HepG2 (cell line): Measurements from ENCODE around the gene GPR89A. TPM values are rescaled to one million over a fixed set of nuclear protein-coding genes. Genes with fewer than 3 reads are reported as not detected.

Experiments used
- ELF1 ChIP-seq: sonication (generic); formaldehyde crosslinking; IDR thresholded peaks from 2 replicates; pipeline ENCODE4 v1.4.0; 2020; ENCODE audit warnings: missing genetic modification reagents
- GZF1 ChIP-seq: sonication (generic); formaldehyde crosslinking; IDR thresholded peaks from 2 replicates; pipeline ENCODE4 v1.5.1; 2020; ENCODE audit warnings: mild to moderate bottlenecking, missing genetic modification reagents
- HNRNPH1 ChIP-seq: fragments of 200-400 bp; formaldehyde crosslinking; optimal IDR thresholded peaks from 2 replicates; pipeline ENCODE3; 2017; ENCODE audit warnings: mild to moderate bottlenecking, low read depth, low read length
- HOXA7 ChIP-seq: sonication (generic); formaldehyde crosslinking; IDR thresholded peaks from 2 replicates; pipeline ENCODE4 v1.8.1; 2022; ENCODE audit warnings: mild to moderate bottlenecking, missing genetic modification reagents, moderate library complexity
- MXI1 ChIP-seq: IDR thresholded peaks from 3 replicates; pipeline ENCODE4 v1.6.1; 2012; ENCODE audit warnings: low read depth, low read length, inconsistent platforms, borderline replicate concordance
- SOX5 ChIP-seq: IDR thresholded peaks from 2 replicates; pipeline ENCODE4 v1.6.1; 2016; ENCODE audit warnings: borderline replicate concordance
- THAP11 ChIP-seq: IDR thresholded peaks from 2 replicates; pipeline ENCODE4 v1.6.1; 2016; ENCODE audit warnings: missing biosample characterization, missing genetic modification reagents
- ZBTB38 ChIP-seq: sonication (generic); formaldehyde crosslinking; IDR thresholded peaks from 2 replicates; pipeline ENCODE4 v1.5.1; 2020; ENCODE audit warnings: mild to moderate bottlenecking, missing genetic modification reagents
- ZFP90 ChIP-seq: sonication (generic); formaldehyde crosslinking; IDR thresholded peaks from 2 replicates; pipeline ENCODE4 v1.8.0; 2022; ENCODE audit warnings: missing genetic modification reagents, mild to moderate bottlenecking, inconsistent platforms, borderline replicate concordance
- ZNF432 ChIP-seq: sonication (generic); formaldehyde crosslinking; IDR thresholded peaks from 2 replicates; pipeline ENCODE4 v1.5.0; 2020; ENCODE audit warnings: missing genetic modification reagents, mild to moderate bottlenecking, borderline replicate concordance
- ZNF615 ChIP-seq: sonication (generic); formaldehyde crosslinking; IDR thresholded peaks from 2 replicates; pipeline ENCODE4 v1.5.0; 2020; ENCODE audit warnings: mild to moderate bottlenecking, missing genetic modification reagents, borderline replicate concordance
- ZNF619 ChIP-seq: sonication (generic); formaldehyde crosslinking; IDR thresholded peaks from 2 replicates; pipeline ENCODE4 v1.4.0; 2020; ENCODE audit warnings: mild to moderate bottlenecking, missing genetic modification reagents
- ZNF678 ChIP-seq: sonication (generic); formaldehyde crosslinking; IDR thresholded peaks from 2 replicates; pipeline ENCODE4 v1.4.0; 2020; ENCODE audit warnings: mild to moderate bottlenecking, missing genetic modification reagents
- ZSCAN25 ChIP-seq: sonication (generic); formaldehyde crosslinking; IDR thresholded peaks from 2 replicates; pipeline ENCODE4 v1.8.0; 2022; ENCODE audit warnings: mild to moderate bottlenecking, missing genetic modification reagents
- polyA plus RNA-seq, 8 experiments: library from polyadenylated mRNA; depleted of rRNA in 3 of 8; stranded (reverse) in 7 of 8; unstranded in 1 of 8; fragments of >200 nt; fragmentation: Illumina TruSeq in 4 of 8; extraction: Trizol in 4 of 8; gene quantifications; 2 replicates each; pipeline versions ENCODE4 v1.2.1 to v1.2.3, GENCODE V29; 2011 to 2016; ENCODE audit warnings: low read depth in 4 of 8, missing spikeins in 1 of 8, mixed read lengths in 1 of 8; ENCODE audit not compliant: insufficient read depth in 1 of 8
- total RNA-seq, 5 experiments: library from RNA; depleted of rRNA; stranded (reverse); fragments of >200 nt; fragmentation: Illumina TruSeq; extraction: Trizol; gene quantifications; 2 replicates each; pipeline ENCODE4 v1.2.3, GENCODE V29; 2016; ENCODE audit warnings: low read depth in 1 of 5
- TF ChIP-seq, protein P1 (sequence below): sonication (generic); formaldehyde crosslinking; IDR thresholded peaks from 2 replicates; pipeline ENCODE4 v1.4.0; 2020; ENCODE audit warnings: mild to moderate bottlenecking, missing genetic modification reagents
- TF ChIP-seq, protein P2 (sequence below): sonication (generic); formaldehyde crosslinking; IDR thresholded peaks from 2 replicates; pipeline ENCODE4 v1.4.0; 2020; ENCODE audit warnings: missing genetic modification reagents, mild to moderate bottlenecking, borderline replicate concordance
- TF ChIP-seq, protein P3 (sequence below): sonication (generic); formaldehyde crosslinking; IDR thresholded peaks from 2 replicates; pipeline ENCODE4 v1.5.1; 2020; ENCODE audit warnings: missing genetic modification reagents, mild to moderate bottlenecking, borderline replicate concordance
- TF ChIP-seq, protein P4 (sequence below): sonication (generic); formaldehyde crosslinking; conservative IDR thresholded peaks from 2 replicates; pipeline ENCODE4 v1.4.0; 2020; ENCODE audit warnings: mild to moderate bottlenecking, missing genetic modification reagents, moderate library complexity
- TF ChIP-seq, protein P5 (sequence below): sonication (generic); formaldehyde crosslinking; IDR thresholded peaks from 2 replicates; pipeline ENCODE4 v1.5.0; 2020; ENCODE audit warnings: mild to moderate bottlenecking, missing genetic modification reagents, moderate library complexity

GPR89A gene
- total and polyA plus RNA-seq, 2 of the 13 experiments (the other 11 are each of a cell fraction or from before 2014, with no cell fraction given) = 23.4 to 32.6 TPM

DNA sequence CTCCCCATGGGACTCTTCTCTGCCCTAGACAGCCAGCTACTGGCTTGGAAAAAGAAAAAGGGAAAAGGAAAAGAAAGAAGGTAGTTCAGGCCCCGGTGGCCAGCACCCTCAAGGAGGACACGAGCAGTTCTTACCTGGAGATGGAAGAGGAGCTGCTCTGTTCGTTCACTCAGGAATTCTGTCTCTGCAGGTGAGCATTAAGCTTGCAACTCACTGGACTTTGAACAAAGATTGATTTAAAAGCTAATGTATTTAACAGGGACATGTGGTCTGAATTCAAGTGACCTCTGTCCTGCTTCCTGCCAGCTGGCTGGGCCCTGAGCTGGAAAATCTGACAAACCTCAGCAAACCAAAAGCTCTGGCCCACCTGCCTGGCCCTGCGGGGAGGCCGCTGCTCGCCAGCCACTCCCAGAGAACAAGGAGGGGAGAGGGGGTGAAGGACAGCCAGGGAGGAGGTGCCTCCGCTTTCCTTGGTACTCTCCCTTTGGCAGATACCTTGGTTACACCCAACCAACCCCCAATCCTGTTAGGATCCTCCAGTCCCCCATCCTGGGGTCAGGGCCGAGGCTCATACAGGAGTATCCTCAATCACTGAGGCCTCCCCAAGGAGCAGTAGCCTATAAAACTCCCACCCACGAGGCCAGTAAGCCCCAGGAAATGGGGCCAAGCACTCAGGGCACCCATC, 99.5 kb downstream of the GPR89A start, which contains the start of gene PDZK1 (continued):
- TF ChIP-seq ELF1 (CRISPR knock-in tag) (0 out of 2 replicates have a peak, but pooled peaks have one; percentile 12), ZNF432 (no peak), ZSCAN25 (CRISPR knock-in tag) (0 out of 2 replicates have a peak, but pooled peaks have one; percentile 31), ZNF678 (CRISPR knock-in tag) (no peak), ZNF619 (CRISPR knock-in tag) (no peak), MXI1 (no peak; the same call in 2 of the 3 replicates), GZF1 (CRISPR knock-in tag) (peak; percentile 23; the same call in 1 of the 2 replicates), ZFP90 (CRISPR knock-in tag) (no peak), THAP11 (CRISPR knock-in tag) (peak; percentile 38; the same call in 1 of the 2 replicates), HNRNPH1 (no peak), SOX5 (CRISPR knock-in tag) (peak; percentile 47), ZBTB38 (CRISPR knock-in tag) (no peak), HOXA7 (CRISPR knock-in tag) (no peak), ZNF615 (CRISPR knock-in tag) (no peak)
- TF ChIP-seq, protein P1, sequence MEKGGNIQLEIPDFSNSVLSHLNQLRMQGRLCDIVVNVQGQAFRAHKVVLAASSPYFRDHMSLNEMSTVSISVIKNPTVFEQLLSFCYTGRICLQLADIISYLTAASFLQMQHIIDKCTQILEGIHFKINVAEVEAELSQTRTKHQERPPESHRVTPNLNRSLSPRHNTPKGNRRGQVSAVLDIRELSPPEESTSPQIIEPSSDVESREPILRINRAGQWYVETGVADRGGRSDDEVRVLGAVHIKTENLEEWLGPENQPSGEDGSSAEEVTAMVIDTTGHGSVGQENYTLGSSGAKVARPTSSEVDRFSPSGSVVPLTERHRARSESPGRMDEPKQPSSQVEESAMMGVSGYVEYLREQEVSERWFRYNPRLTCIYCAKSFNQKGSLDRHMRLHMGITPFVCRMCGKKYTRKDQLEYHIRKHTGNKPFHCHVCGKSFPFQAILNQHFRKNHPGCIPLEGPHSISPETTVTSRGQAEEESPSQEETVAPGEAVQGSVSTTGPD (CRISPR knock-in tag) = peak; percentile 45; the same call in 1 of the 2 replicates
- TF ChIP-seq, protein P2, sequence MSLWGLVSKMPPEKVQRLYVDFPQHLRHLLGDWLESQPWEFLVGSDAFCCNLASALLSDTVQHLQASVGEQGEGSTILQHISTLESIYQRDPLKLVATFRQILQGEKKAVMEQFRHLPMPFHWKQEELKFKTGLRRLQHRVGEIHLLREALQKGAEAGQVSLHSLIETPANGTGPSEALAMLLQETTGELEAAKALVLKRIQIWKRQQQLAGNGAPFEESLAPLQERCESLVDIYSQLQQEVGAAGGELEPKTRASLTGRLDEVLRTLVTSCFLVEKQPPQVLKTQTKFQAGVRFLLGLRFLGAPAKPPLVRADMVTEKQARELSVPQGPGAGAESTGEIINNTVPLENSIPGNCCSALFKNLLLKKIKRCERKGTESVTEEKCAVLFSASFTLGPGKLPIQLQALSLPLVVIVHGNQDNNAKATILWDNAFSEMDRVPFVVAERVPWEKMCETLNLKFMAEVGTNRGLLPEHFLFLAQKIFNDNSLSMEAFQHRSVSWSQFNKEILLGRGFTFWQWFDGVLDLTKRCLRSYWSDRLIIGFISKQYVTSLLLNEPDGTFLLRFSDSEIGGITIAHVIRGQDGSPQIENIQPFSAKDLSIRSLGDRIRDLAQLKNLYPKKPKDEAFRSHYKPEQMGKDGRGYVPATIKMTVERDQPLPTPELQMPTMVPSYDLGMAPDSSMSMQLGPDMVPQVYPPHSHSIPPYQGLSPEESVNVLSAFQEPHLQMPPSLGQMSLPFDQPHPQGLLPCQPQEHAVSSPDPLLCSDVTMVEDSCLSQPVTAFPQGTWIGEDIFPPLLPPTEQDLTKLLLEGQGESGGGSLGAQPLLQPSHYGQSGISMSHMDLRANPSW (CRISPR knock-in tag) = no peak
- TF ChIP-seq, protein P3, sequence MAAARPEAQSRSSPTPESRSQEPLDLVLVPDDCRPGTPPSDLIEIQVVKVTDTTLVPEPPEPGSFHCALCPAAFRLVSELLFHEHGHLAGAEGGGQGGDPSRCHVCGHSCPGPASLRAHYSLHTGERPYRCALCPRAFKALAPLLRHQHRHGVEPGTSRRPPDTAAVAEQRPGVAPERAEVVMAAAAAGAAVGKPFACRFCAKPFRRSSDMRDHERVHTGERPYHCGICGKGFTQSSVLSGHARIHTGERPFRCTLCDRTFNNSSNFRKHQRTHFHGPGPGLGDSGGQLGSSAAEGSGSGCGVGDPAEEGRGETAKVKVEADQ = no peak
- TF ChIP-seq, protein P4, sequence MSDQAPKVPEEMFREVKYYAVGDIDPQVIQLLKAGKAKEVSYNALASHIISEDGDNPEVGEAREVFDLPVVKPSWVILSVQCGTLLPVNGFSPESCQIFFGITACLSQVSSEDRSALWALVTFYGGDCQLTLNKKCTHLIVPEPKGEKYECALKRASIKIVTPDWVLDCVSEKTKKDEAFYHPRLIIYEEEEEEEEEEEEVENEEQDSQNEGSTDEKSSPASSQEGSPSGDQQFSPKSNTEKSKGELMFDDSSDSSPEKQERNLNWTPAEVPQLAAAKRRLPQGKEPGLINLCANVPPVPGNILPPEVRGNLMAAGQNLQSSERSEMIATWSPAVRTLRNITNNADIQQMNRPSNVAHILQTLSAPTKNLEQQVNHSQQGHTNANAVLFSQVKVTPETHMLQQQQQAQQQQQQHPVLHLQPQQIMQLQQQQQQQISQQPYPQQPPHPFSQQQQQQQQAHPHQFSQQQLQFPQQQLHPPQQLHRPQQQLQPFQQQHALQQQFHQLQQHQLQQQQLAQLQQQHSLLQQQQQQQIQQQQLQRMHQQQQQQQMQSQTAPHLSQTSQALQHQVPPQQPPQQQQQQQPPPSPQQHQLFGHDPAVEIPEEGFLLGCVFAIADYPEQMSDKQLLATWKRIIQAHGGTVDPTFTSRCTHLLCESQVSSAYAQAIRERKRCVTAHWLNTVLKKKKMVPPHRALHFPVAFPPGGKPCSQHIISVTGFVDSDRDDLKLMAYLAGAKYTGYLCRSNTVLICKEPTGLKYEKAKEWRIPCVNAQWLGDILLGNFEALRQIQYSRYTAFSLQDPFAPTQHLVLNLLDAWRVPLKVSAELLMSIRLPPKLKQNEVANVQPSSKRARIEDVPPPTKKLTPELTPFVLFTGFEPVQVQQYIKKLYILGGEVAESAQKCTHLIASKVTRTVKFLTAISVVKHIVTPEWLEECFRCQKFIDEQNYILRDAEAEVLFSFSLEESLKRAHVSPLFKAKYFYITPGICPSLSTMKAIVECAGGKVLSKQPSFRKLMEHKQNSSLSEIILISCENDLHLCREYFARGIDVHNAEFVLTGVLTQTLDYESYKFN = peak; percentile 93
- TF ChIP-seq, protein P5, sequence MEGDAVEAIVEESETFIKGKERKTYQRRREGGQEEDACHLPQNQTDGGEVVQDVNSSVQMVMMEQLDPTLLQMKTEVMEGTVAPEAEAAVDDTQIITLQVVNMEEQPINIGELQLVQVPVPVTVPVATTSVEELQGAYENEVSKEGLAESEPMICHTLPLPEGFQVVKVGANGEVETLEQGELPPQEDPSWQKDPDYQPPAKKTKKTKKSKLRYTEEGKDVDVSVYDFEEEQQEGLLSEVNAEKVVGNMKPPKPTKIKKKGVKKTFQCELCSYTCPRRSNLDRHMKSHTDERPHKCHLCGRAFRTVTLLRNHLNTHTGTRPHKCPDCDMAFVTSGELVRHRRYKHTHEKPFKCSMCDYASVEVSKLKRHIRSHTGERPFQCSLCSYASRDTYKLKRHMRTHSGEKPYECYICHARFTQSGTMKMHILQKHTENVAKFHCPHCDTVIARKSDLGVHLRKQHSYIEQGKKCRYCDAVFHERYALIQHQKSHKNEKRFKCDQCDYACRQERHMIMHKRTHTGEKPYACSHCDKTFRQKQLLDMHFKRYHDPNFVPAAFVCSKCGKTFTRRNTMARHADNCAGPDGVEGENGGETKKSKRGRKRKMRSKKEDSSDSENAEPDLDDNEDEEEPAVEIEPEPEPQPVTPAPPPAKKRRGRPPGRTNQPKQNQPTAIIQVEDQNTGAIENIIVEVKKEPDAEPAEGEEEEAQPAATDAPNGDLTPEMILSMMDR (CRISPR knock-in tag) = no peak
